A673 (cell line): Measurements from ENCODE around the gene JUP.

ENCODE experiments used
- EZH2 ChIP-seq: fragments of 200-600 bp; sonication (generic); IDR thresholded peaks from 2 replicates; pipeline ENCODE4 v1.6.1; 2017; ENCODE audit warnings: borderline replicate concordance, low read depth, mild to moderate bottlenecking, mixed read lengths, antibody characterized with exemption, low read length; ENCODE audit not compliant: poor library complexity, severe bottlenecking
- TF ChIP-seq, protein P1 (sequence below): fragments of 300-800, 200-600 bp; sonication (generic); conservative IDR thresholded peaks from 2 replicates; pipeline ENCODE4 v1.5.1; 2017; ENCODE audit warnings: low read depth, mild to moderate bottlenecking, antibody characterized with exemption, low read length, moderate library complexity, mixed read lengths

DNA sequence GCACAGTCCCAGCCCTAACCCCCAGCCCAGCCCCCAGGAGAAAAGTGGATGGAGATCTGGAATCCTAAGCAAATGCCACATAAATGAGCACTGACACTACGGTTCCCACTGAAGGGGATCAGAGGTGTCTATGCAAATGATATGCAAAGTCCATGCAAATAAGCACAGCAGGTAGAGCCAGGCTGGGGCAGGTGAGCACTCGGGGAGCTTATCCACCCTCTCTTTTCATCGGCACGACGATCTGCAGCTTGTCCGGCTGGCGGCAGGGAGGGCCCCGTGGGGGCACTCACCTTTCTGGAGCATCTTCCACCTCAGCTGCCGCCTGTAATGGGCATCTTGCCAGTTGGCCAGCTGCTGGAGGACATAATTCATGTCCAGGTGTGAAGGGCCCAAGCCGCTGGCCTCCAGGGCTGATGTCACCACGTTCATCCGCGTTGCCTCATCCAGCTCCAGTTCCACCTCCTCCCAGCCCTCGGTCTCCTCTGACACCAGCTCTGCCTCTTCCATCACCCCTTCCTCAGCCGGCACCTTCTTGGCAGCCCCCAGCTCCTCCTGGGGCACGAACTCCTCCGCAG, 61.9 kb downstream of the JUP start:
- TF ChIP-seq, protein P1, sequence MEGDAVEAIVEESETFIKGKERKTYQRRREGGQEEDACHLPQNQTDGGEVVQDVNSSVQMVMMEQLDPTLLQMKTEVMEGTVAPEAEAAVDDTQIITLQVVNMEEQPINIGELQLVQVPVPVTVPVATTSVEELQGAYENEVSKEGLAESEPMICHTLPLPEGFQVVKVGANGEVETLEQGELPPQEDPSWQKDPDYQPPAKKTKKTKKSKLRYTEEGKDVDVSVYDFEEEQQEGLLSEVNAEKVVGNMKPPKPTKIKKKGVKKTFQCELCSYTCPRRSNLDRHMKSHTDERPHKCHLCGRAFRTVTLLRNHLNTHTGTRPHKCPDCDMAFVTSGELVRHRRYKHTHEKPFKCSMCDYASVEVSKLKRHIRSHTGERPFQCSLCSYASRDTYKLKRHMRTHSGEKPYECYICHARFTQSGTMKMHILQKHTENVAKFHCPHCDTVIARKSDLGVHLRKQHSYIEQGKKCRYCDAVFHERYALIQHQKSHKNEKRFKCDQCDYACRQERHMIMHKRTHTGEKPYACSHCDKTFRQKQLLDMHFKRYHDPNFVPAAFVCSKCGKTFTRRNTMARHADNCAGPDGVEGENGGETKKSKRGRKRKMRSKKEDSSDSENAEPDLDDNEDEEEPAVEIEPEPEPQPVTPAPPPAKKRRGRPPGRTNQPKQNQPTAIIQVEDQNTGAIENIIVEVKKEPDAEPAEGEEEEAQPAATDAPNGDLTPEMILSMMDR = no peak
- no peak for TF ChIP-seq EZH2
